Pulmonary artery endothelial cell (primary cell): Measurements from ENCODE around the gene TNFSF11. TPM values are rescaled to one million over a fixed set of nuclear protein-coding genes. Genes with fewer than 3 reads are reported as not detected.

Experiments
- DNase-seq: peaks from one replicate; pipeline ENCODE4 v3.0.0-alpha.2; 2011; ENCODE audit warnings: low read depth, low spot score
- total RNA-seq: library from RNA; depleted of rRNA; stranded (reverse); fragments of >200 nt; gene quantifications from 2 replicates; pipeline ENCODE4 v1.2.3, GENCODE V29; 2014

The TNFSF11 gene
- total RNA-seq, 1 donor from 2014 or later: 0.07 TPM

DNA sequence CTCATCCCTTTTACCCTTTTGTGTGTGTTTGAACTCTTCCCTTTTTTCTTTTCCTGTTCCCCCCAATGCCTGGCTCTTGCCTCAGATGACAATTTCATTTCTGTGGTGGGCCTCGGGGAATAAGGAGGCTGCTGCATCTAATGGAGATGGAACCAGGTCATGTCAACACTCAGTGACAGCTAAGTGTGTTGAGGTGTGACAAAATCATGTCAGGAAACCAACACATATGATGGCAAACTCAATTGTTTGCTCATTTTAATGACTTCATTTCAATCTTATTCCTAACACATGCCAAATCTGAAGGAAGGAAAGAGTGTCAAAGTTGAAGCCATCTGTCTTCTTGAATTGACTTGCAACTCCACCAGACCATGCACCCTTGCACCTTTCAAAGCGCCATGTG is 36.7 kb downstream of the TNFSF11 start:
- no peak for DNase-seq

DNA sequence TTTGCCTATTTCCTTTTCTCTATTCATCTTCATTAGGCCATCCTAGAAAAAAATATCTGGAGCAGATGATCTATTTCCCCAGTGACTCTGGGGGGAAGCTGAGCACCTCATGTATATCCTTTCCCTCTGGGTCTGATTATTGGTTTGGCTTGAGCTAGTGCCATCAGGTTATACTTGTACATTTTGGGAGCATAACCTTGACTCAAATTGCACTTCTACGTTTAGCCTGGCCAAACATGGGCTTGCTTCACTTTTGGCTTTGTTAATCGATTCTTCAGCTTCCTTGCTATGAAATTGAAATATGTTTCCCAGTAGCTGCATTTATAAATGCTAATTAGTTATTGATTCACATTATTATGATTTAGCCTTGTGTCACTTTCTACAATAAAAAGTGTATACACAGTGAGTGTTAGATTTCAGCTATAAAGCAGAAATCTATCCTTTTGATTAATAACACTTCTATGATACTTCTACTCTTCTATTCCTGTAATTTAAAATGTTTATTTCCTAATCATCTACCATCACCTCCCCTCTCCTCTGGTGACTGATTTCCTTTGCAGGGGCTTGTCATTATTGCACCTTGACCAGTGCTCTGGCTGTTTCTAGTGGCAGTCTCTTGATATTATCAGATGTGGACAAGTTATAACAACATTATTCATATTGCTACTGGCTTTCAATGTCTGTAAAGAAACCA is 37.3 kb downstream of the TNFSF11 start:
- DNase-seq: no peak

DNA sequence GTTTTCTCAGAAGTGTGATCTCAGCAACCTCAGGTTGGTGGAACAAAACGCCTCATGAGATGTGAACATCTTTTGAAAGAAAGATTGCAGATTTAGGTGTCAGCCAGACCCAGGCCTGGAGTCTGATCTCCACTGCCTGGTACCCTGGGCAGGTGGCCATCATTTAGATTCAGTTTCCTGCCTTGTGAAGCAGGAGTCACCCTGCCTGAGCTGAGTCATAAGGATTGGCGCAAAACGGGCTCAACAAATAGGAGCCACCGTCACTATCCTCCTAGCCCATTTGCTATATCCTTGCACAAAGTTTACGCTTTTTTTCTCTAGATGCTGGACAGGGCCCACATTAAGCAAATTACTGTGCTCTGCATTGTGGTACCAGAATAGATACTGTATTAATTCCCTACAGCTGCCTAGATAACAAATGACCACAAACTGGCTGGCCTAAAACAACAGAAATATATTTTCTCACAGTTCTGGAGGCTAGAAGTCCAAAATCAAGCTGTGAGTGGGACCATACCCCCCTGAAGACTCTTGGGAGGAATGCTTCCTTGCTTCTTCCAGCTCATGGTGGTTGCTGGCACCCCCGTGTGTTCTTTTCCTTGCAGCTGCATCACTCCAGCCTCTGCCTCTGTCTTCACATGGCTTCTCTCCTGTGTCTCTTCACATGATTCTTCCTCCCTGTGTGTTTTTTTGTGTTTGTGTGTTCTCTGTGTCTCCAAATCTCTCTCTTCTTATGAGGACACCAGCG is 38.2 kb downstream of the TNFSF11 start:
- no peak for DNase-seq

DNA sequence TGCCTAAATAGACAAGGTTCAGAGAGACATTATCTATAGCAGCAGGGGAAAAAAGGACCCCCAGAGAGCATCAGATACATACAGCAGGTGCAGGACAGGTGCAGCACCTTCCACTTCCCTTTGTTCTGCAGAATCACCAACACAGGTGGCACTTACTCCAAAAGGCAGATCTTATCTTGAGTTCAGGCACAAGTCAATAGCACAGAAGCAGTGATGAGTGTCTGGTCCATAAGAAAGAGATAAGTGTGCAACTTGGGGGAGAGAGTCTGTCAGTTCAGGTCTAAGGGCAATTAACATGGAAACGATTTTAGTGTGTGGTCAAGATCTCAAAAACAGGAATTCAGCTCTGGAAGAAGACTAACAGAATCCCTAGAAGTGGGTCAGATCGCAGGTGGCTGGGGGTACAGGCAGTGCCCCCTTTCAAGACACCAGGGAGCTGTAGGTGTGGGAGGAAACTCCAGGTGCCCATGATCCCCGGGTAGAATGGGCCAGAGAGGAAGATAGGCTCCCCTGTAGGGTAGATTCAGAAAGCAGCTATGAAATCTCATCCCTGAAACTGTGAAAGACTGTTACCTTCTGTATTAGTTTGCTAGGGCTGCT is 40.6 kb downstream of the TNFSF11 start:
- no peak for DNase-seq

DNA sequence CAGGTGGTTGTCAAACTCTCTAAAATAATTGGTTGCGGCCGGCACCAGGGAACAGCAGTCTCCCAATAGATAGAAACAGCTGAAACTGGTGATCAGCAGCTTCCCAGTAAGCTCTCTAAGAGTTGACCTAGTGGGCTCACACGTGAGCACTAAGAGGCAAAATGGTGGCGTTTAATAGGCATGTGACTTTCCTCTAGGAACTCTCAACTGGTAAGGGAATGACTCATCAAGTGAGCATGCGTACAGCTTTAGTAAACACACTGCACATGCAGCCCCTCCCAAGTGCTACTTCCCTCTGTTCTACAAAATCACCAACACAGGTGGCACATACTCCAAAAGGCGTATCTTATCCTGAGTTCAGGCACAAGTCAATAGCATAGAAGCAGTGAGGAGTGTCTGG is 41.7 kb downstream of the TNFSF11 start:
- DNase-seq: no peak

DNA sequence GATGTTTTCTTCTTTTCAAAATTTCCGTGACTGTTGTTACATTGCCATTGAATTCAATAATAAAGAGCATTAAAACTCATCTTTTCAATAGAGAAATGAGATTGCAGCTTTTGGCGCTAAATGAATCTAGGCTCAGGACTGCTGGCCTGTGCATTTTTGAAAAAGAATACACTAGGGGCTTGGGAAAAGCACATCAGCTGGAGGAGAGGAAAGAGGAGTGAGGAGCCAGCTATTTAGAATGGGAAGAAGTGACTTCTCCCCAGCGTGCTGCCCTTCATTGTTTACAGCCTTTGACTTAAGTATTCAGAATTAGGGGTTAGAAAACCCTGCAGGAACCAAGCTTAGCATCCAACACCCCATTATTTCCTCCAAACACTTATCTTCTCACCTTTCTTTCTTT is 43.3 kb downstream of the TNFSF11 start:
- DNase-seq: no peak

DNA sequence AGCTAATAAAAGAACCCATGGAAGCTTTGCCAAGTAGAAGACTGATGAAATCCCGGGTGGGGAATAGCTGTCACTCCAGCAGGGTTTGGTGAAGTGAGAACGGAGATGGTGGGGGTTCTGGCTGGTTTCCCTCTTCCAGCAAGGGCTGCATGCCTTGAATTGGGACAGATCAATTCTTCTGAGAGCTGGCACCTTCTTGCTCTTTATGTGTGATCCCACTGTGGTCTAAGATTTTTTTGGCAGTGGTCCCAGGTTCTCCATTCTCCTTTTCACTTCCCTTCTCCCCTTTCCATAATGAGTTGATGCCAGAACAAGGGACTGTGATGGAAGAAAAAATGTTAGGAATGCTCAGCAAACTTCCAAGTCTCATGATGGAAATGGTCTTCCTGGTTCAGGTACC is 50.0 kb downstream of the TNFSF11 start:
- DNase-seq: no peak

DNA sequence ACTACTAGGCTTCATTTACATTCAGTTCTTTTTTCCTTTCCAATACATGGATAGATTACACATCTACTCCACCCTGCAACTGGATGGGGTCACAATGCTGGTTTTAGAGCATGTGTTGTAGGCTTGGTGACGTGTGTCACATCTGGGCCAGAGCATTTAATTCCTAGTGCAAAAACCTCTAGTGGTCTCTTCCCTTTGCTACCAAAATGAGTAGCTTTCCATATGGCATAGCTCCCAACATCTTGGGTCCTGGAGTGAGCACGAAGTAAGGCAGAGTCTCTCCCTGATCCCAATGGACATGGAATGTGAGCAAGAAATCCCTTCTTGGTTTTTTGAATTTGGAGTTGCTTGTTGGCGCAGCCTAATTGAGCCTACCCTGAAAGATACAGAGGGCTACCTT is 51.7 kb downstream of the TNFSF11 start:
- no peak for DNase-seq

DNA sequence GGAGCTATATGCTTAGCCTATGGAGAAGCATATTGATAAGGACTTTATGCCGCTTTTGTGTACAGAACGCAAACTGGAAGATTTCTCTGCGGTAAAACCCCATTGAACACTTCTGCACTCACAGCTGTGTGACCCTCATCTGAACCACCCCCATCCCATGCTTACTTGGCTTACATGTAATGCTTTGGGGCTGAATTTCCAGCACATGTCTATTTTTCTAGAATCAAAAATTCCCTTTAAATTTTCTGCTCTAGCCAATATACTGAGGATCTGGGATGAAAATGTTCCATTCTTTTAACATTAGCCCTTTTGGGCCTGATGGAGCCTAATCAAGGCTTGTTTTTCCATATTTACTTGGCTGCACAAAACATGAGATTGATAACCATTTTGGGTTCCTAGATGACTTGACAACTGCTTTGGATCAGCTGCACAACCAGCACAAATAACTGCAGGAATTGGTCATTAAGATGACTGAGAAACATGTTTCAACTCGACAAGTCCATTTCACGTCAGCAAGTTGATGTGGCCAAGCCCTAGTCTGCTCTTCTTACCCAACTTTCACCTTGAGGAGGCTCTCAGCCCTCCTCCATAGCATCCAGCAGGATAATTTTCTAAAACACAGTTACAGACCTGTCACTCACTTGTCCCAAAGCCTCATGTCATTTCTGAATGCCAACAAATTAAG is 52.4 kb downstream of the TNFSF11 start:
- DNase-seq: no peak

DNA sequence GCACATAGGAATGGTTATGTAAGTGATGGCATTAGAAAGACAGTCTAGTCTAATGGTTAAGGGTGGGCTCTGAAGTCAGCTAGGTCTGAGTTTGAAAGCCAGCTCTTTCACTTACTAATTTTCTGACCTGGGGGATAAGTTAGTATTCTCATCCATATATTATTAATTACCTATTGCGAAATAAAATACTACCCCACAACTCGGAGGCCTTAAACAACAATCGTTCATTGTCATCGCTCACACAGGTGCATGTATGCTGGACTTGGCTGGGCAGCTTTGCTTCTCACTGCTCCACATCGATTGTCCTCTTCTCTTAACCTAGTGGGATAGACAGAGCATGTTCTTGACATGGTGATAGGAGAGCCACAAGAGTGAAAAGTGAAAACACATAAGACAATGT is 54.7 kb downstream of the TNFSF11 start:
- DNase-seq: no peak

DNA sequence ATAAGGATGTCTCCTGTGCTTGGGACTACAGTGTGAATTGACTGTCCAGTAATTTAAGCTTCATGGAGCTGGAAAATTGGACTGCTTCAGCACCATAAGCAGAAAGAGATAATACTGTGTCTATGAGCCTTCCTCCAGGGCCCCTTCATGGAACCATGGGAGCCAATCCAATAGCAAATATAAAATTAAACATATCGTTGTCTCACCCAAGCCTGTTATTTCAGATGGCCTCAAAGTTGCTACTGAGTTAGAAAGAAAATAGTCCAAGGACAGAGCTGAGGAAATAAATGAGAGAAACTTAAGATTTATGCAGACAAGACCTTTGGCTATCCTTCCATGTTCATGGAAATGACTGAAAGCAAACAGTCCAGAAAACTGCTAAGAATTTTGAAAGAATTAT is 57.2 kb downstream of the TNFSF11 start:
- DNase-seq: no peak

DNA sequence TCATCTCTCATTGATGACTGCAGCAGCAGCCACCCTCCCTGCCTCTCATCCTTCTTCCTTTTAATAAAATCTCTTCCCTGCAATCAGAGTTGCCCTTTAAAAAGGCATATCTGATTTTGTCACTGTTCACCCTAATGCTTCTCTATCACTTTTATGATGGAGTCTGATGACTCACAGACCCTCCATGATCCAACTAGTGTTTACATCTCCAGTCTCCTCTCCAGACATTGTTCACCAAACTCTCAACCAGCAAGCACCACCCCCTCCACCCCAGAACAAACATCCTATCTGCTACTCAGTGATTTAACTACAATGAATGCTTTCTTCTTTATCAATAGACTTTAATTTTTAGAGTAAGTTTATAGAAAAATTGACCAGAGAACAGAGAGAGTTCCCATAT is 59.5 kb downstream of the TNFSF11 start:
- no peak for DNase-seq

DNA sequence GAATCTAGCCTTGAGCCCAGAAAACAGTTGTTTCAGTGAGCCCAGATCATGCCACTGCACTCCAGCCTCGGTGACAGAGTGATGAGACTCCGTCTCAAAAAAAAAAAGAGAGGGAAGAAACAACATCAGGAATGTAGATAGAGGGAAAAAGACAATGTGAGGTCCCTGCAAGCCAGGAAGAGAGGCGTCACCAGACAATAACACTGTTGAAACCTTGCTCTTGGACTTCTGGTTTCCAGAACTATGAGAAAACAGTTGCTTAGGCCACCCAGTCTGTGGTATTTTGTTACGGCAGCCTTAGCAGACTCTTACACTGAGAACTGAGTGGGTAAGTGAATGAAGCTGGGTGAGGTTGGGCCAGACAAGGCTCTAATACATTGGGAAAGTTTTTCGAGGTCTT is 64.1 kb downstream of the TNFSF11 start:
- no peak for DNase-seq

DNA sequence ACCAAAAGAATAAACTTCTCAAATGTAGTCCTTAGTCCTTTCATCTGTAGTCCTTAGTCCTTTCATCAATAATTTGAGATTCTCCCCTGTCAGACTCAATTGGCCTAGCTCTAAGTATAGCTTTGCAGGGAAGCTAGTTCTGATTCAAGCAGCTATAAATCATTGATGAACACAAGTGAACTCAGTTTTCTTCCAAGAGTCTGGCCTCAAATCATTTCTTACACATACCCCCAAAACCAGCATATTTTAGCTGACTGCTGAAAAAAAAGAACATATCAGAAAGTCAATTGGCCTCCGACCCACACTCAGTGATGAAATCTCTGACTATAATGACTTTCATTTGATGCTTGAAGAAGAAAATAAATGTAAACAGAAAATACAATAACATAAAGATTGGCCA is 64.9 kb downstream of the TNFSF11 start:
- no peak for DNase-seq

DNA sequence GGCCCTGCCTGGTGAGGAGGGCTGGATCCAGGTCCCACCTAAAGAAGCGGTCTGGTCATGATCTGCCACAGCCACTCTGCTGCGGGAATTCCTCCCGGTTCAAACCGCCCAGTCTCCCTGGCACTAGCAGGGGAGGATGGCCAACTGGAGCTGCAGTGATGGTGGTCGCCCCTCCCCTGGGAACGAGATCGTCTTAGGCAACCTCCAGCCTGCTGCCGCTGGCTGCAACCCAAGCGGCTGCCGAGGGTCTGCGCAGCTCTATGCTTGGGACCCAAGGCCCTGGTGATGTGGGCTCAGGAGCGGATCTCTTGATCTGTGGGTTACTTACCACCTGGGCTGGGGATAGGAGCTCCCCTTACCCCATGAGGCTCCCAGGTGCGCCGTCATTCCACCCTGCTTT is 69.1 kb downstream of the TNFSF11 start:
- DNase-seq: no peak

DNA sequence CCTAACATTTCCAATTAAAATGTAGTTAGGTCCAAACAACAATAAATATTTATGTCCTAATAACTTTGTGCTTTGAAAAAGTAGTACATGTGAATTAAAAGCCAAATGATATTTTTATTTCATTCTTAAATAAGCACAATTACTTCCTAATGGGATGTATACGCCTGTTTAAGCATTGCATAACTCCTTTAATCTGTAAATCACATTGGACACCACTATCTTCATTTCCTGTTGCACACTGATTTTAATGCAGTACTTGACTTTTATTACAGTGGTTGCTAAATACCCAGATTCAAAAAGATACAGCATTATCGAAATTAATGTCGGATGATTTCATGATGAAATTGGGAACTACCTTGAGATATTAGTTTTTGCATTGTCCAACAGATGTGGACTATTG is 70.9 kb downstream of the TNFSF11 start:
- no peak for DNase-seq

DNA sequence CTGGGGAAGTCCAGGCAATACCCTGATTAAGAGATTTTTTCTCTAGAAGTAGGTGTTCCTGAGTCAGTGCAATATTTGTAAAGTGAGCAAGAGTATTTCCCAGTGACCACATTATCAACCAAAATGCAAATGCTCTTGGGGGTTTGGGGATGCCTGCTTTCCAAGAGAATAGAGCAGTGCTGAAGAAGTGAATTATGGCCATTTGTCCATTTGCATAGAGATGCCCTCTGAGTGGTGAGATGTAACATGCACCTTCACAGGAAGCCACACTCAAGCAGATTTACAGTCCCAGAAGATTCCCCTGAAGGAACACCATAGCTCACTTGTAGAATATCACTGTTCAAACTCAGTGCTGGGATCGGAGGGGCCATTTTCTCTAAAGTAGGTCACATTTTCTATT is 71.8 kb downstream of the TNFSF11 start:
- no peak for DNase-seq

DNA sequence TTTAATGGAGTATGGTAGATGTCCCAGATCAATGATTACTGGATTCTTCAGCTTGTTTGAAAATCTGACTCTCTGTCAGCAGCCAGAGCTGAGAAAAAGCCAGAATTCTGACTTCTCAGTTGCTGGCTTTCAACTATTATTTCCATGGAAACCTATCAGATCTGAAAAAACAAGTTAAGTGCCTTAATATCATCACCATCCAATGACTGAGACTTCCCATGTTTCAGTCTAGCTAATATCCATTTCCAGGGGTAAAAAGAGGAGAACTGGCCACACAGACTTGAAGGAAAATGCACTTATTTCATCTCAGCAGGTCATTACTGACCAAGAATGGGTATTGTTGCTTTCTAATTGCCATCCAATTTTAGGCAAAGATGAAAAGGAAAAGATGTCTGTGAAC is 75.2 kb downstream of the TNFSF11 start:
- DNase-seq: no peak

DNA sequence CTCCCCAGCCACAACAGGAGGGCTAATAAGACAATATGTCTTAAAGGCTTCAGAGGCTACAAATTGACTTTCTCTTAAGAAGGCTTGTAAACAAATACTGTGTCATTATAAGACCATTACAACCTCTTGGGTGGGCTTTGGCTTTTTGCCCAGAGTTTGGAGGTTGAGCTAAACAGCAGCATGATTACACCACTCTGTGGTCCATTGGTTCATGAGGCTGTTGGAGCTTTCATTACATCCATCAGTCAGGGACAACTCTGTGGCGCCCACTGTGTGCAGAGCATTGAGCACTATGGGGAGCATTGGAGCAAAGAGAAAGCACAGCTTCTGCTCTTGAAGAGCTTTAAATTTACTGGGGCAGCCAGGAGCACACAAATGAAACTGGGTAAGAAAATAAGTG is 75.9 kb downstream of the TNFSF11 start:
- DNase-seq: no peak

DNA sequence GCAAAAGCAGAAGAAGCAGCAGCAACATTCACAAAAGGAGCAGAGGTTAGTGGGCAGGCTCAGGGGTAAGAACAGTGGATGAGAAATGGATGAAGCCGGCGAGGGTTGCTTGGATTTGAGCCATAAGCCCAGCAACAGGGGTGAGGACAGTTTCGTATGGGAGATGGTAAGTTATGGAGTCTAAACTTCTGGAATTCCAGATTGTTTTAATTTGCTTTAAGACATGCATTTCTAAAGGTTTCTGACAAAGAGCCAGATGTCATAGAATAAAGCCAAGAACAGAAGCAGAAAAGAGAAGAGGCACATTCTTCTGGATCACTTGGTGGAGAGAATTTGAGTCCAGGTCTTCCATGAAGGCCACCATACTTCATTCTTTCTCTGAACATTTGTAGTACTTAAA is 76.6 kb downstream of the TNFSF11 start:
- DNase-seq: no peak

DNA sequence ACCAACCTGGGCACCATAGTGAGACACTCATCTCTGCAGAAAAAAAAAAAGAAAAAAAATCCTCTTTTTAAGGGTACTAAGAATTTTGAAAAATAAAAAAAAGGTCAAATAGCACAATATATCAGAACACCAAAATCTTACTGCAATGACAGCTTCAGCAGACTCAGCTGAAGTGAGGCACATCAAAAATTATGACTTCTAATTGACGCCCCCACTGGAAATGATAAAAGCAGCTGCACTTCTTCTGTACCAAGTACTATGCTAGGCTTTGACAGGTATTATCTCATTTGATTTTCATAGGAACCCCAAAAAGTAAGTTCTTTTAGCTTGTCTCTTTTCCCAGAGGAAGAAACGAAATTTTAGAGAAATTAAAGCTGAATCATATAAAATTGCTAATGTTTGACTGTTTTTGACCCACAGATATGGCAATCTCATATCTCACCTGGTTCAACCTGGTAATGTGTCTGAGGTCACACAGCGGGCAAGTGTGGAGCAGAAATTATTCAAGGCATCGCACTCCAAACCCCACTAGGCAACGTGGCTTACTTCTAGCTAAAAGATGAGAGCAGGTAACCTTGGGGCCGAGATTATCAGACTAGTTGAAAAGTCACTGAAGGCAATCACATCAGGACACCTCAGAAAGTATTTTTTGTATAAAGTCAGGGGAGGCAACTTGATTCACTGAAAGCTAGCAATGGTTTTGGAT is 78.1 kb downstream of the TNFSF11 start:
- no peak for DNase-seq
